Measurements from ENCODE around the gene UGP2. TPM values are rescaled to one million over a fixed set of nuclear protein-coding genes. Genes with fewer than 3 reads are reported as not detected.

Gene UGP2
- total and polyA plus RNA-seq, 2 donors from 2014 or later, result 118 to 140 TPM

- FAIRE-seq (no peak), DNase-seq (no peak)
- Histone ChIP-seq H3K4me1 (ENCODE audit: control insufficient read depth in 2 of 3, insufficient read depth in 2 of 3, low read depth in 1 of 3, low read length in 3 of 3) (no peaks in the 10 kb centered on the region), H3K9me3 (ENCODE audit: control insufficient read depth in 2 of 3, insufficient read depth in 1 of 3, low read length in 3 of 3) (no peaks in the 10 kb centered on the region), H3K9ac (ENCODE audit: low read length in 3 of 3) (no peak overlapping the region), H3K36me3 (ENCODE audit: control insufficient read depth in 2 of 3, insufficient read depth in 3 of 3, low read length in 3 of 3) (peaks cover 2 to 13% (median 5%) of the 10 kb centered on the region in 3 donors), H3K27me3 (ENCODE audit: control insufficient read depth, insufficient read depth, low read length) (no peaks in the 10 kb centered on the region), H3K4me3 (ENCODE audit: low read length in 3 of 3) (no peak overlapping the region), H3K27ac (ENCODE audit: low read depth in 2 of 2, low read length in 2 of 2) (no peak overlapping the region)
- TF ChIP-seq CTCF (IDR thresholded peaks at IDR 0.05; ENCODE audit: borderline replicate concordance, extremely low read depth, insufficient read depth), result no peak
- intact Hi-C loops (cut with DNase I), result no loop called here
Measured at GRCh38 chr2:63875131-63875527, 33.4 kb downstream of the UGP2 start.

- FAIRE-seq, result no peak
- Histone ChIP-seq H3K27ac (ENCODE audit: low read depth in 2 of 2, low read length in 2 of 2) (no peak overlapping the region), H3K9me3 (ENCODE audit: control insufficient read depth in 2 of 3, insufficient read depth in 1 of 3, low read length in 3 of 3) (no peaks in the 10 kb centered on the region), H3K9ac (ENCODE audit: low read length in 3 of 3) (no peak overlapping the region), H3K36me3 (ENCODE audit: control insufficient read depth in 2 of 3, insufficient read depth in 3 of 3, low read length in 3 of 3) (peaks cover 2 to 13% (median 5%) of the 10 kb centered on the region in 3 donors), H3K27me3 (ENCODE audit: control insufficient read depth, insufficient read depth, low read length) (no peaks in the 10 kb centered on the region), H3K4me3 (ENCODE audit: low read length in 3 of 3) (no peak overlapping the region), H3K4me1 (ENCODE audit: control insufficient read depth in 2 of 3, insufficient read depth in 2 of 3, low read depth in 1 of 3, low read length in 3 of 3) (no peaks in the 10 kb centered on the region)
- TF ChIP-seq CTCF (IDR thresholded peaks at IDR 0.05; ENCODE audit: borderline replicate concordance, extremely low read depth, insufficient read depth), result no peak
- intact Hi-C loops (cut with DNase I), result no loop called here
- DNase-seq, result no peak
Measured at GRCh38 chr2:63875559-63876245, 34.0 kb downstream of the UGP2 start.

GRCh38 chr2:63876311-63876710 is 34.6 kb downstream of the UGP2 start:
- H3K4me3 ChIP-seq (ENCODE audit: low read length in 3 of 3), result no peak overlapping the region
- no peaks in the 10 kb centered on the region for H3K27me3 ChIP-seq (ENCODE audit: control insufficient read depth, insufficient read depth, low read length)
- TF ChIP-seq CTCF (IDR thresholded peaks at IDR 0.05; ENCODE audit: borderline replicate concordance, extremely low read depth, insufficient read depth), result no peak
- no peak for FAIRE-seq
- no peak overlapping the region for H3K9ac ChIP-seq (ENCODE audit: low read length in 3 of 3)
- peaks cover 2 to 13% (median 5%) of the 10 kb centered on the region in 3 donors for H3K36me3 ChIP-seq (ENCODE audit: control insufficient read depth in 2 of 3, insufficient read depth in 3 of 3, low read length in 3 of 3)
- no peaks in the 10 kb centered on the region for H3K9me3 ChIP-seq (ENCODE audit: control insufficient read depth in 2 of 3, insufficient read depth in 1 of 3, low read length in 3 of 3)
- no peak for DNase-seq
- H3K4me1 ChIP-seq (ENCODE audit: control insufficient read depth in 2 of 3, insufficient read depth in 2 of 3, low read depth in 1 of 3, low read length in 3 of 3), result no peaks in the 10 kb centered on the region
- intact Hi-C loops (cut with DNase I), result no loop called here
- H3K27ac ChIP-seq (ENCODE audit: low read depth in 2 of 2, low read length in 2 of 2), result no peak overlapping the region
